GM23338 (cell line): ENCODE data around the gene HSPBAP1. TPM values are rescaled to one million over a fixed set of nuclear protein-coding genes. Genes with fewer than 3 reads are reported as not detected.

ENCODE experiments used
- ATAC-seq: fragments of 200-7000 bp; cut with Tn5 transposase; 3 replicates; pipeline ENCODE4 v1.9.1; 2020
- DNase-seq: peaks from one replicate; pipeline ENCODE4 v3.0.0-alpha.2; 2015; ENCODE audit warnings: low spot score
- H2AFZ ChIP-seq: fragments of 200-600 bp; sonication (generic); 2 replicates; pipeline ENCODE4 v1.8.0; 2016; ENCODE audit warnings: antibody characterized with exemption, mild to moderate bottlenecking, moderate library complexity
- H3F3A ChIP-seq: fragments of 200-600 bp; sonication (generic); replicated peaks from 2 replicates; pipeline ENCODE4 v1.8.0; 2017; ENCODE audit warnings: antibody characterized with exemption, mixed run types, low read depth
- H3K27ac ChIP-seq: fragments of 200-600 bp; sonication (generic); 2 replicates; pipeline ENCODE4 v1.6.1; 2016; ENCODE audit warnings: low read depth
- H3K27me3 ChIP-seq: fragments of 200-600 bp; sonication (generic); 2 replicates; pipeline ENCODE4 v1.8.0; 2016; ENCODE audit warnings: mild to moderate bottlenecking, mixed run types, moderate library complexity; ENCODE audit not compliant: insufficient read depth
- H3K36me3 ChIP-seq: fragments of 200-600 bp; sonication (generic); 2 replicates; pipeline ENCODE4 v1.8.0; 2016; ENCODE audit warnings: mild to moderate bottlenecking; ENCODE audit not compliant: insufficient read depth
- H3K4me1 ChIP-seq: fragments of 200-600 bp; sonication (generic); 2 replicates; pipeline ENCODE4 v1.8.0; 2016; ENCODE audit warnings: mild to moderate bottlenecking, moderate library complexity; ENCODE audit not compliant: insufficient read depth
- H3K4me2 ChIP-seq: fragments of 200-600 bp; sonication (generic); 2 replicates; pipeline ENCODE4 v1.7.1; 2017; ENCODE audit warnings: mixed run types
- H3K4me3 ChIP-seq: fragments of 200-600 bp; sonication (generic); 2 replicates; pipeline ENCODE4 v1.6.1; 2016; ENCODE audit warnings: mixed run types
- H3K79me2 ChIP-seq: fragments of 200-600 bp; sonication (generic); replicated peaks from 2 replicates; pipeline ENCODE4 v1.8.0; 2017; ENCODE audit warnings: mild to moderate bottlenecking; ENCODE audit not compliant: insufficient read depth
- H3K9me2 ChIP-seq: fragments of 200-600 bp; sonication (generic); 2 replicates; pipeline ENCODE4 v1.8.0; 2017; ENCODE audit not compliant: insufficient read depth
- H4K20me1 ChIP-seq: fragments of 200-600 bp; sonication (generic); replicated peaks from 2 replicates; pipeline ENCODE4 v1.8.0; 2017; ENCODE audit warnings: mild to moderate bottlenecking; ENCODE audit not compliant: insufficient read depth
- H3K27ac Mint-ChIP-seq: 2 replicates; pipeline ENCODE4 v1.8.0; 2020; ENCODE audit warnings: inconsistent platforms, mild to moderate bottlenecking, moderate library complexity, mixed read lengths
- H3K27me3 Mint-ChIP-seq: 3 replicates; pipeline ENCODE4 v1.8.0; 2022; ENCODE audit warnings: low read depth, mild to moderate bottlenecking, moderate library complexity, mixed read lengths, inconsistent platforms; ENCODE audit not compliant: insufficient read depth, poor library complexity
- H3K36me3 Mint-ChIP-seq: 3 replicates; pipeline ENCODE4 v1.8.0; 2021; ENCODE audit warnings: low read depth, mild to moderate bottlenecking, inconsistent platforms, moderate library complexity, mixed read lengths
- H3K4me1 Mint-ChIP-seq: 3 replicates; pipeline ENCODE4 v1.8.0; 2020; ENCODE audit warnings: mild to moderate bottlenecking, inconsistent platforms, mixed read lengths
- H3K4me3 Mint-ChIP-seq: 3 replicates; pipeline ENCODE4 v1.8.0; 2021; ENCODE audit warnings: moderate library complexity, mild to moderate bottlenecking, inconsistent platforms, mixed read lengths
- H3K9me3 Mint-ChIP-seq: 3 replicates; pipeline ENCODE4 v1.8.0; 2020; ENCODE audit warnings: moderate library complexity, mild to moderate bottlenecking, inconsistent platforms, mixed read lengths
- CTCF ChIP-seq, 2 experiments: fragments of 200-600 bp in 1 of 2; sonication (generic) in 1 of 2; conservative IDR thresholded peaks; 2 replicates each; pipeline versions ENCODE4 v1.5.1 to v1.6.1; 2016 to 2017; ENCODE audit warnings: antibody characterized with exemption in 2 of 2, low read depth in 2 of 2, mild to moderate bottlenecking in 2 of 2, moderate library complexity in 1 of 2
- JUNB ChIP-seq: IDR thresholded peaks from one replicate; pipeline ENCODE4 v1.6.1; 2016; ENCODE audit warnings: antibody characterized with exemption; ENCODE audit not compliant: unreplicated experiment
- REST ChIP-seq: IDR thresholded peaks from one replicate; pipeline ENCODE4 v1.6.1; 2018; ENCODE audit warnings: antibody characterized with exemption; ENCODE audit not compliant: unreplicated experiment
- STAT1 ChIP-seq: IDR thresholded peaks from one replicate; pipeline ENCODE4 v1.6.1; 2016; ENCODE audit warnings: antibody characterized with exemption; ENCODE audit not compliant: unreplicated experiment
- ZNF114 ChIP-seq: fragments of 250-450 bp; sonication (Bioruptor Pico); IDR thresholded peaks from 2 replicates; pipeline ENCODE4 v1.5.0; 2020; ENCODE audit warnings: mild to moderate bottlenecking, moderate library complexity
- ZNF331 ChIP-seq: fragments of 250-450 bp; sonication (Bioruptor Pico); IDR thresholded peaks from 2 replicates; pipeline ENCODE4 v1.5.0; 2020; ENCODE audit warnings: low read depth, mild to moderate bottlenecking, moderate library complexity
- ZNF462 ChIP-seq: fragments of 250-450 bp; sonication (Bioruptor Pico); IDR thresholded peaks from 2 replicates; pipeline ENCODE4 v1.5.0; 2020; ENCODE audit warnings: mild to moderate bottlenecking, moderate library complexity
- polyA plus RNA-seq: library from polyadenylated mRNA; unstranded; fragments of >200 nt; fragmentation: Nextera tagmentation; extraction: Ambion mirVana; gene quantifications from 2 replicates; pipeline ENCODE4 v1.2.1, GENCODE V29; 2016
- total RNA-seq: library from RNA; depleted of rRNA; stranded (reverse); fragments of >200 nt; shearing (Covaris generic); gene quantifications from 2 replicates; pipeline ENCODE4 v1.2.3, GENCODE V29; 2014

The HSPBAP1 gene
- total and polyA plus RNA-seq, 2 experiments from 2014 or later, result 8.0 to 11.7 TPM

- no peak for TF ChIP-seq CTCF (conservative IDR thresholded peaks at IDR 0.05; ENCODE audit: low read depth in 2 of 2)
- no peak for TF ChIP-seq STAT1
- TF ChIP-seq JUNB, result no peak
- TF ChIP-seq ZNF114 (CRISPR knock-in tag), result no peak
- no peak for TF ChIP-seq ZNF331
These were observed 27.2 kb downstream of the HSPBAP1 start (continued) for GRCh38 chr3:122766430-122766829.

- no peaks in the 10 kb centered on the region for H3F3A ChIP-seq
- peaks cover 7% of the 10 kb centered on the region; the same call in 1 of the 2 replicates for H3K4me1 ChIP-seq
- TF ChIP-seq REST (no peak), ZNF462 (CRISPR knock-in tag) (0 out of 2 replicates have a peak, but pooled peaks have one; percentile 38)
- H4K20me1 ChIP-seq, result no peaks in the 10 kb centered on the region
- H3K27me3 ChIP-seq, result no peaks in the 10 kb centered on the region
- H3K4me3 ChIP-seq, result no peak overlapping the region
- H3K27ac ChIP-seq, result peak overlapping the region; percentile 39; the same call in 1 of the 2 replicates
- H3K9me2 ChIP-seq, result no peaks in the 10 kb centered on the region
- DNase-seq (peak; percentile 92), ATAC-seq (peak; percentile 96)
- no peaks in the 10 kb centered on the region for H3K79me2 ChIP-seq
- Mint-ChIP-seq H3K36me3 (no peaks in the 10 kb centered on the region; the same call in 2 of the 3 replicates), H3K27me3 (peaks cover 2% of the 10 kb centered on the region), H3K4me3 (peak overlapping the region; percentile 16; the same call in 1 of the 3 replicates), H3K27ac (peak overlapping the region; percentile 91), H3K9me3 (no peaks in the 10 kb centered on the region), H3K4me1 (peaks cover 17% of the 10 kb centered on the region)
- H3K4me2 ChIP-seq, result no peak overlapping the region
- H3K36me3 ChIP-seq, result no peaks in the 10 kb centered on the region
- no peak overlapping the region for H2AFZ ChIP-seq
These were observed 33.0 kb downstream of the HSPBAP1 start for GRCh38 chr3:122760453-122761271.
